SK-N-SH (cell line): ENCODE measurements around the gene B3GALT6. TPM values are rescaled to one million over a fixed set of nuclear protein-coding genes. Genes with fewer than 3 reads are reported as not detected.
A peak's percentile ranks its signal among the peaks of the same experiment; 100 is the strongest.

Source experiments
- CTCF ChIA-PET: fragments of 300-600, 350-600 bp; formaldehyde crosslinking; extraction: SDS; loops from one replicate; lab custom pipeline; 2021; lab: Yijun Ruan, JAX
- POLR2A ChIA-PET: fragments of 350-600 bp; sonication (Branson Sonifier 250); formaldehyde crosslinking; extraction: SDS; loops from one replicate; lab custom pipeline; 2020; ENCODE audit warnings: antibody characterized with exemption, inconsistent platforms; lab: Yijun Ruan, JAX
- DNase-seq: peaks from one replicate; pipeline ENCODE4 v3.0.0; 2012
- H2AFZ ChIP-seq: fragments of 200-600 bp; sonication (generic); 2 replicates; pipeline ENCODE4 v1.8.1; 2016; ENCODE audit warnings: antibody characterized with exemption, mild to moderate bottlenecking, low read depth
- H3F3A ChIP-seq: fragments of 200-600 bp; sonication (generic); replicated peaks from 2 replicates; pipeline ENCODE3; 2016; ENCODE audit warnings: antibody characterized with exemption, mild to moderate bottlenecking; ENCODE audit not compliant: insufficient read depth
- H3K27ac ChIP-seq, 2 experiments: fragments of 200-500 bp in 1 of 2; fragments of 200-600 bp in 1 of 2; sonication (Bioruptor generic) in 1 of 2; sonication (generic), shearing (Covaris generic) in 1 of 2; 2 replicates each; pipeline versions ENCODE4 v1.5.1 to v1.6.1; 2014 to 2016; ENCODE audit warnings: low read depth in 2 of 2, inconsistent platforms in 1 of 2, low read length in 1 of 2, mild to moderate bottlenecking in 1 of 2, mixed read lengths in 1 of 2
- H3K27me3 ChIP-seq: fragments of 200-600 bp; sonication (generic), shearing (Covaris generic); 2 replicates; pipeline ENCODE4 v1.6.1; 2016; ENCODE audit warnings: mixed run types; ENCODE audit not compliant: insufficient read depth
- H3K36me3 ChIP-seq, 2 experiments: fragments of 200-500 bp in 1 of 2; fragments of 200-600 bp in 1 of 2; sonication (Bioruptor generic) in 1 of 2; sonication (generic) in 1 of 2; replicated peaks in 1 of 2; 2 replicates each; pipeline versions ENCODE3 to v1.5.1; 2014 to 2016; ENCODE audit warnings: low read length in 1 of 2, mild to moderate bottlenecking in 1 of 2; ENCODE audit not compliant: insufficient read depth in 2 of 2, control insufficient read depth in 1 of 2
- H3K4me1 ChIP-seq, 2 experiments: fragments of 200-500 bp in 1 of 2; fragments of 200-600 bp in 1 of 2; sonication (Bioruptor generic) in 1 of 2; sonication (generic), shearing (Covaris generic) in 1 of 2; 2 replicates each; pipeline versions ENCODE4 v1.5.1 to v1.6.1; 2014 to 2016; ENCODE audit warnings: low read depth in 1 of 2, low read length in 1 of 2, mixed run types in 1 of 2; ENCODE audit not compliant: insufficient read depth in 2 of 2, control insufficient read depth in 1 of 2
- H3K4me2 ChIP-seq: fragments of 200-600 bp; sonication (generic), shearing (Covaris generic); 2 replicates; pipeline ENCODE4 v1.6.1; 2017; ENCODE audit warnings: mixed run types
- H3K4me3 ChIP-seq, 2 experiments: fragments of 200-500 bp in 1 of 2; fragments of 200-600 bp in 1 of 2; sonication (Bioruptor generic) in 1 of 2; sonication (generic), shearing (Covaris generic) in 1 of 2; 2 replicates each; pipeline versions ENCODE4 v1.5.1 to v1.8.1; 2014 to 2016; ENCODE audit warnings: low read depth in 2 of 2, inconsistent platforms in 1 of 2, low read length in 1 of 2, mild to moderate bottlenecking in 1 of 2, mixed read lengths in 1 of 2, moderate library complexity in 1 of 2
- H3K79me2 ChIP-seq: fragments of 200-600 bp; sonication (generic); 2 replicates; pipeline ENCODE4 v1.8.1; 2017; ENCODE audit warnings: mild to moderate bottlenecking; ENCODE audit not compliant: insufficient read depth
- H3K9ac ChIP-seq: fragments of 200-600 bp; sonication (generic); 2 replicates; pipeline ENCODE4 v1.6.1; 2017; ENCODE audit warnings: mixed run types
- H3K9me2 ChIP-seq: fragments of 200-600 bp; sonication (generic); 2 replicates; pipeline ENCODE4 v1.6.1; 2017; ENCODE audit warnings: mixed run types
- H3K9me3 ChIP-seq: fragments of 200-600 bp; sonication (generic); 2 replicates; pipeline ENCODE4 v1.6.1; 2017; ENCODE audit warnings: mixed run types, mild to moderate bottlenecking, moderate library complexity
- H4K20me1 ChIP-seq: fragments of 200-600 bp; sonication (generic); 2 replicates; pipeline ENCODE4 v1.6.1; 2017; ENCODE audit warnings: mild to moderate bottlenecking, mixed run types; ENCODE audit not compliant: insufficient read depth
- CHD2 ChIP-seq: fragments of 150-350 bp; IDR thresholded peaks from 2 replicates; pipeline ENCODE4 v1.6.1; 2018; ENCODE audit warnings: low read length; ENCODE audit not compliant: partially characterized antibody
- EP300 ChIP-seq, 2 experiments: IDR thresholded peaks; 2 replicates each; pipeline versions ENCODE4 v1.4.0 to v1.6.1; 2012; ENCODE audit warnings: borderline replicate concordance in 1 of 2, low read depth in 1 of 2, low read length in 1 of 2
- EZH2phosphoT487 ChIP-seq: fragments of 200-600 bp; sonication (generic); IDR thresholded peaks from 2 replicates; pipeline ENCODE4 v1.6.1; 2017; ENCODE audit warnings: low read depth, mixed run types, mild to moderate bottlenecking, antibody characterized with exemption, moderate library complexity, borderline replicate concordance
- FOXJ3 ChIP-seq: sonication (generic); formaldehyde crosslinking; IDR thresholded peaks from 2 replicates; pipeline ENCODE4 v1.5.1; 2020; ENCODE audit warnings: mild to moderate bottlenecking, missing genetic modification reagents
- FOXM1 ChIP-seq: IDR thresholded peaks from 2 replicates; pipeline ENCODE4 v1.4.0; 2012; ENCODE audit warnings: low read depth, mild to moderate bottlenecking
- JUND ChIP-seq: IDR thresholded peaks from 2 replicates; pipeline ENCODE4 v1.4.0; 2012
- MXI1 ChIP-seq: IDR thresholded peaks from 2 replicates; pipeline ENCODE4 v1.6.1; 2012; ENCODE audit warnings: mild to moderate bottlenecking, low read depth, low read length, improper control_type of control experiment
- NFIC ChIP-seq: IDR thresholded peaks from 2 replicates; pipeline ENCODE4 v1.4.0; 2012; ENCODE audit warnings: borderline replicate concordance
- NRF1 ChIP-seq: IDR thresholded peaks from 2 replicates; pipeline ENCODE4 v1.6.1; 2012; ENCODE audit warnings: low read depth, mild to moderate bottlenecking, low read length
- PBX3 ChIP-seq: IDR thresholded peaks from 2 replicates; pipeline ENCODE4; 2012
- REST ChIP-seq: IDR thresholded peaks from 2 replicates; pipeline ENCODE4 v1.6.1; 2012; ENCODE audit warnings: mild to moderate bottlenecking, low read depth, low read length, moderate library complexity
- RXRA ChIP-seq: IDR thresholded peaks from 2 replicates; pipeline ENCODE4 v1.4.0; 2012; ENCODE audit warnings: low read depth, mild to moderate bottlenecking, borderline replicate concordance
- TAF1 ChIP-seq: IDR thresholded peaks from 2 replicates; pipeline ENCODE4 v1.6.1; 2012; ENCODE audit warnings: low read depth, mild to moderate bottlenecking, low read length, moderate library complexity, borderline replicate concordance
- TEAD4 ChIP-seq: IDR thresholded peaks from 2 replicates; pipeline ENCODE4 v1.4.0; 2012; ENCODE audit warnings: mild to moderate bottlenecking, borderline replicate concordance; ENCODE audit not compliant: insufficient read depth
- USF2 ChIP-seq: fragments of 150-350 bp; IDR thresholded peaks from 2 replicates; pipeline ENCODE4 v1.6.1; 2017; ENCODE audit warnings: antibody characterized with exemption, low read length, low read depth, borderline replicate concordance
- YY1 ChIP-seq: IDR thresholded peaks from 2 replicates; pipeline ENCODE4 v1.4.0; 2012; ENCODE audit warnings: low read depth, mild to moderate bottlenecking
- ZBTB33 ChIP-seq: IDR thresholded peaks from 2 replicates; pipeline ENCODE4 v1.4.0; 2012; ENCODE audit warnings: low read depth, borderline replicate concordance
- WGBS: methylation state at CpG from one replicate; pipeline ENCODE4 v1.1.6; 2017; ENCODE audit warnings: low lambda C conversion rate; 5-methylcytosine and 5-hydroxymethylcytosine counted together
- polyA plus RNA-seq, 3 experiments: library from polyadenylated mRNA; depleted of rRNA; stranded (reverse); fragments of >200 nt; gene quantifications; 2 replicates each; pipeline ENCODE4 v1.2.3, GENCODE V29; 2012
- TF ChIP-seq, protein P1 (sequence below): IDR thresholded peaks from 2 replicates; pipeline ENCODE4 v1.4.0; 2012; ENCODE audit warnings: low read depth

B3GALT6 gene
- polyA plus RNA-seq, 1 of the 3 experiments (the other 2 are of a cell fraction): 38.8 TPM

DNA sequence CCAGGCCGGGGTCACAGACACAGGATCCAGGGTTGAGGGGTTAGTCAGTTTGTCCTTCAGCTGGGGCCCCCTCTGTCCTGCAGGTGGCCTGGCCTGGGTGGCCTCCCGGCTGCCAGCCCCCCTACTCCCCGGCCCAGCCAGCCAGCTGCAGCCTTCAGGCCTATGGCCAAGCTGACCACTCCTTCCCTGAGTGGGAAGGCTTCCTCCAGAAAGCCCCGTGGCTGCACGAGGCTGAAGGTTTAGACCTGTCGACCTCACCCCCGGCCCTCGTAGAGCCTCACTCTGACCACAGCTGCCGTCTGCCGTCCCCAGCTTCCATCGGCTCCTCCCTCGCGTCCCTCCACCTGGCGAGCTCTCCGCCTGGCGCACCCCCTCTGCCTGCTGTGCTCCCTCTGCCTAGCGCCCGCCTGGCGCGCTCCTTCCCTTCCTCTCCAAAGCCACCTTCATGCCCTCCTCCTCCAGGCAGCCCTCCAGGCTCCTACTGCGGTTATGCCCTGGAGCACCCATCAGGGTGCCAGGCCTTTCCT, 48.8 kb upstream of the B3GALT6 start:
- H3K9ac ChIP-seq: no peak overlapping the region
- 93% methylated on average over 11 of the region's 21 CpGs for WGBS
- ChIA-PET POLR2A (no interaction called here), CTCF (interaction anchor here (1.7 kb wide), 1 partner anchor 11 kb away, joined by 3 read pairs; no protein-coding TSS in a partner anchor)
- no peak overlapping the region for H3K4me3 ChIP-seq
- H4K20me1 ChIP-seq: no peaks in the 10 kb centered on the region
- H3F3A ChIP-seq: no peaks in the 10 kb centered on the region
- no peak overlapping the region for H2AFZ ChIP-seq
- no peaks in the 10 kb centered on the region for H3K9me2 ChIP-seq
- no peaks in the 10 kb centered on the region for H3K27me3 ChIP-seq
- no peaks in the 10 kb centered on the region for H3K9me3 ChIP-seq
- DNase-seq: peak; percentile 37
- TF ChIP-seq, protein P1, sequence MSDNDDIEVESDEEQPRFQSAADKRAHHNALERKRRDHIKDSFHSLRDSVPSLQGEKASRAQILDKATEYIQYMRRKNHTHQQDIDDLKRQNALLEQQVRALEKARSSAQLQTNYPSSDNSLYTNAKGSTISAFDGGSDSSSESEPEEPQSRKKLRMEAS: no peak
- TF ChIP-seq YY1 (no peak), JUND (no peak), NRF1 (no peak), FOXM1 (no peak), RXRA (no peak), FOXJ3 (CRISPR knock-in tag) (no peak), EZH2phosphoT487 (no peak), ZBTB33 (no peak), NFIC (no peak), EP300 (IDR thresholded peaks at IDR 0.05; ENCODE audit: borderline replicate concordance in 1 of 2, low read depth in 1 of 2, low read length in 1 of 2) (no peak), TEAD4 (no peak)
- no peak overlapping the region for H3K4me2 ChIP-seq
- no peaks in the 10 kb centered on the region for H3K4me1 ChIP-seq
- no peaks in the 10 kb centered on the region for H3K36me3 ChIP-seq
- H3K27ac ChIP-seq: no peak overlapping the region
- H3K79me2 ChIP-seq: no peaks in the 10 kb centered on the region

GRCh38 chr1:1183833-1184775, 47.9 kb upstream of the B3GALT6 start:
- no peaks in the 10 kb centered on the region for H3K36me3 ChIP-seq
- no peaks in the 10 kb centered on the region for H3K9me3 ChIP-seq
- H2AFZ ChIP-seq: no peak overlapping the region
- no peaks in the 10 kb centered on the region for H3K4me1 ChIP-seq
- no peak overlapping the region for H3K4me2 ChIP-seq
- H3F3A ChIP-seq: no peaks in the 10 kb centered on the region
- DNase-seq: peak; percentile 17
- H3K27ac ChIP-seq: no peak overlapping the region
- 79% methylated on average over 23 of the region's 33 CpGs for WGBS
- POLR2A ChIA-PET: no interaction called here
- H4K20me1 ChIP-seq: no peaks in the 10 kb centered on the region
- H3K9me2 ChIP-seq: no peaks in the 10 kb centered on the region
- CTCF ChIA-PET: no interaction called here
- no peaks in the 10 kb centered on the region for H3K79me2 ChIP-seq
- no peaks in the 10 kb centered on the region for H3K27me3 ChIP-seq
- no peak overlapping the region for H3K9ac ChIP-seq
- H3K4me3 ChIP-seq: no peak overlapping the region
- TF ChIP-seq CHD2: no peak
- no peak for TF ChIP-seq REST
- no peak for TF ChIP-seq MXI1
- no peak for TF ChIP-seq TAF1
- no peak for TF ChIP-seq PBX3
- TF ChIP-seq USF2: no peak
